22Rv1 (cell line): Measurements from ENCODE around the gene OSM.

Experiments used
- CTCF ChIP-seq: fragments of 450-650 bp; IDR thresholded peaks from 2 replicates; pipeline ENCODE4 v1.5.1; 2017; ENCODE audit warnings: mild to moderate bottlenecking
- ZFX ChIP-seq: fragments of 450-650 bp; IDR thresholded peaks from 2 replicates; pipeline ENCODE4 v1.6.1; 2017; ENCODE audit warnings: antibody characterized with exemption, borderline replicate concordance

- TF ChIP-seq CTCF (no peak), ZFX (no peak)
Measured at GRCh38 chr22:30302810-30303138, 36.1 kb upstream of the OSM start.
